LNCAP (cell line): ENCODE data around the gene MLF2.

ENCODE experiments used
- CTCF ChIP-seq: fragments of 450-650 bp; IDR thresholded peaks from 2 replicates; pipeline ENCODE4 v1.5.1; 2017; ENCODE audit warnings: mild to moderate bottlenecking

MLF2 gene

GRCh38 chr12:6700646-6701051 lies 52.3 kb downstream of the MLF2 start, which contains the start of gene PIANP:
PIANP (minus strand) TSS chr12:6700815; CDS start chr12:6698061, 2,754 bp downstream.
- TF ChIP-seq CTCF = no peak

- TF ChIP-seq CTCF = no peak
Measured at GRCh38 chr12:6699989-6700645, 52.8 kb downstream of the MLF2 start.

GRCh38 chr12:6699259-6699988 lies 53.5 kb downstream of the MLF2 start:
- TF ChIP-seq CTCF = no peak

- no peak for TF ChIP-seq CTCF
Measured at GRCh38 chr12:6698352-6699046, 54.4 kb downstream of the MLF2 start.
